NT2/D1 (cell line): ENCODE results near the gene RGS1.

Experiments used
- YY1 ChIP-seq: IDR thresholded peaks from 2 replicates; pipeline ENCODE4 v1.6.1; 2011; ENCODE audit not compliant: insufficient read length, insufficient read depth
- ZNF274 ChIP-seq: IDR thresholded peaks from 2 replicates; pipeline ENCODE4 v1.6.1; 2011; ENCODE audit warnings: mild to moderate bottlenecking, low read depth, low read length

GRCh38 chr1:192602757-192603156, 27.2 kb downstream of the RGS1 start:
- TF ChIP-seq YY1 (no peak), ZNF274 (no peak)
